ENCODE results near the gene MYO3A. TPM values are rescaled to one million over a fixed set of nuclear protein-coding genes. Genes with fewer than 3 reads are reported as not detected.

Gene MYO3A
- total and polyA plus RNA-seq, 2 donors (not counting 1 experiment from before 2014, with no cell fraction given) = 0.27 to 1.4 TPM

- WGBS (ENCODE audit: insufficient coverage) = no CpG with 5 or more reads among the region's 5 CpGs
- POLR2A ChIA-PET = no interaction called here
- Mint-ChIP-seq H3K27me3 (peaks cover 4% of the 10 kb centered on the region), H3K9me3 (ENCODE audit: insufficient read depth) (no peaks in the 10 kb centered on the region), H3K27ac (no peak overlapping the region), H3K4me3 (no peak overlapping the region), H3K4me1 (peaks cover 3% of the 10 kb centered on the region)
- intact Hi-C loops (cut with micrococcal nuclease) = no loop called here
- peaks cover under 1 to 2% of the 10 kb centered on the region in 2 donors for H3K4me1 ChIP-seq (ENCODE audit: control insufficient read depth in 2 of 2, insufficient read depth in 2 of 2, low read length in 2 of 2)
- CTCF ChIA-PET = interaction anchor here (1.0 kb wide), 1 partner anchor 20 kb away, joined by 3 read pairs; no protein-coding TSS in a partner anchor
- peaks cover 0 to 6% (median 2%) of the 10 kb centered on the region in 4 experiments for H3K27me3 ChIP-seq (replicated peaks in 1 of 4; ENCODE audit: control extremely low read depth in 1 of 4, control insufficient read depth in 3 of 4, insufficient read depth in 4 of 4, low read length in 3 of 4)
- H3K79me2 ChIP-seq (ENCODE audit: control insufficient read depth, insufficient read depth, low read length) = no peaks in the 10 kb centered on the region
- DNase-seq (no peak), ATAC-seq (ENCODE audit: low read depth) (no peak)
- no peaks in the 10 kb centered on the region for H4K20me1 ChIP-seq (ENCODE audit: control insufficient read depth, insufficient read depth, low read length, poor library complexity, severe bottlenecking)
- no peak overlapping the region for H2AFZ ChIP-seq (ENCODE audit: insufficient read depth, low read depth, low read length, poor library complexity, severe bottlenecking)
- no peak overlapping the region for H3K9ac ChIP-seq (ENCODE audit: low read length)
- H3K4me2 ChIP-seq (replicated peaks; ENCODE audit: low read depth, low read length, poor library complexity, severe bottlenecking) = no peak overlapping the region
- H3K4me3 ChIP-seq (ENCODE audit: control extremely low read depth in 1 of 5, extremely low read depth in 1 of 5, insufficient read depth in 1 of 5, low read depth in 2 of 5, low read length in 4 of 5) = no peak overlapping the region
- no peak overlapping the region for H3K27ac ChIP-seq (ENCODE audit: low read length in 2 of 2)
- no peak for TF ChIP-seq EZH2 (IDR thresholded peaks at IDR 0.05; ENCODE audit: borderline replicate concordance, insufficient read depth, low read depth, low read length, poor library complexity, severe bottlenecking)
- TF ChIP-seq CTCF (IDR thresholded peaks at IDR 0.05) = no peak
- no peaks in the 10 kb centered on the region for H3K36me3 ChIP-seq (replicated peaks in 1 of 2; ENCODE audit: control extremely low read depth in 1 of 2, control insufficient read depth in 1 of 2, extremely low read depth in 1 of 2, insufficient read depth in 2 of 2, low read length in 1 of 2)
- peaks cover 0 to 7% (median 0%) of the 10 kb centered on the region in 3 donors for H3K9me3 ChIP-seq (ENCODE audit: control extremely low read depth in 1 of 3, control insufficient read depth in 2 of 3, insufficient read depth in 1 of 3, low read length in 2 of 3)
Measured at GRCh38 chr10:25895856-25896255, 38.2 kb upstream of the MYO3A start.

- TF ChIP-seq CTCF (IDR thresholded peaks at IDR 0.05) = no peak
- no peak for TF ChIP-seq EZH2 (IDR thresholded peaks at IDR 0.05; ENCODE audit: borderline replicate concordance, insufficient read depth, low read depth, low read length, poor library complexity, severe bottlenecking)
- Mint-ChIP-seq H3K4me1 (peaks cover 8% of the 10 kb centered on the region), H3K9me3 (ENCODE audit: insufficient read depth) (no peaks in the 10 kb centered on the region), H3K4me3 (no peak overlapping the region), H3K27ac (no peak overlapping the region), H3K27me3 (peaks cover 4% of the 10 kb centered on the region)
- no peaks in the 10 kb centered on the region for H3K36me3 ChIP-seq (replicated peaks in 1 of 2; ENCODE audit: control extremely low read depth in 1 of 2, control insufficient read depth in 1 of 2, extremely low read depth in 1 of 2, insufficient read depth in 2 of 2, low read length in 1 of 2)
- H3K4me1 ChIP-seq (ENCODE audit: control insufficient read depth in 2 of 2, insufficient read depth in 2 of 2, low read length in 2 of 2) = peaks cover 6 to 8% of the 10 kb centered on the region in 2 donors
- DNase-seq (no peak), ATAC-seq (ENCODE audit: low read depth) (no peak)
- H3K27me3 ChIP-seq (replicated peaks in 1 of 4; ENCODE audit: control extremely low read depth in 1 of 4, control insufficient read depth in 3 of 4, insufficient read depth in 4 of 4, low read length in 3 of 4) = peaks cover 0 to 6% (median 2%) of the 10 kb centered on the region in 4 experiments
- no peak overlapping the region for H3K9ac ChIP-seq (ENCODE audit: low read length)
- peaks cover 0 to 6% (median 1%) of the 10 kb centered on the region in 3 donors for H3K9me3 ChIP-seq (ENCODE audit: control extremely low read depth in 1 of 3, control insufficient read depth in 2 of 3, insufficient read depth in 1 of 3, low read length in 2 of 3)
- WGBS (ENCODE audit: insufficient coverage) = 65% methylated on average over 3 of the region's 3 CpGs
- H4K20me1 ChIP-seq (ENCODE audit: control insufficient read depth, insufficient read depth, low read length, poor library complexity, severe bottlenecking) = no peaks in the 10 kb centered on the region
- intact Hi-C loops (cut with micrococcal nuclease) = no loop called here
- CTCF ChIA-PET = interaction anchor here (1.0 kb wide), 1 partner anchor 21 kb away, joined by 3 read pairs; no protein-coding TSS in a partner anchor
- no peak overlapping the region for H2AFZ ChIP-seq (ENCODE audit: insufficient read depth, low read depth, low read length, poor library complexity, severe bottlenecking)
- H3K79me2 ChIP-seq (ENCODE audit: control insufficient read depth, insufficient read depth, low read length) = no peaks in the 10 kb centered on the region
- H3K4me2 ChIP-seq (replicated peaks; ENCODE audit: low read depth, low read length, poor library complexity, severe bottlenecking) = no peak overlapping the region
- H3K27ac ChIP-seq (ENCODE audit: low read length in 2 of 2) = no peak overlapping the region
- no peak overlapping the region for H3K4me3 ChIP-seq (ENCODE audit: control extremely low read depth in 1 of 5, extremely low read depth in 1 of 5, insufficient read depth in 1 of 5, low read depth in 2 of 5, low read length in 4 of 5)
- POLR2A ChIA-PET = no interaction called here
Measured at GRCh38 chr10:25896421-25896820, 37.6 kb upstream of the MYO3A start.

Data from B cell (primary cell).